H1 (cell line): ENCODE data around the gene TLL2. TPM values are rescaled to one million over a fixed set of nuclear protein-coding genes. Genes with fewer than 3 reads are reported as not detected.

Experiments used
- CTCF ChIA-PET: fragments of 300-600 bp; sonication (Branson Sonifier 250); formaldehyde crosslinking; loops from one replicate; lab custom pipeline; 2021; ENCODE audit not compliant: partially characterized antibody; lab: Charles Lee
- POLR2A ChIA-PET: fragments of 300-600 bp; sonication (Branson Sonifier 250); formaldehyde crosslinking; loops from one replicate; lab custom pipeline; 2021; ENCODE audit warnings: inconsistent platforms; ENCODE audit not compliant: partially characterized antibody; lab: Charles Lee
- DNase-seq, 2 experiments: peaks; one replicate each; pipeline versions ENCODE4 v3.0.0 to v3.0.0-alpha.2; 2010 to 2022; ENCODE audit warnings: low spot score in 2 of 2, low read depth in 1 of 2, mixed read lengths in 1 of 2
- FAIRE-seq: peaks from 2 replicates; lab custom pipeline; 2011; peaks lifted over from hg19 to GRCh38; lab: Jason Lieb, UNC
- H2AFZ ChIP-seq: 2 replicates; pipeline ENCODE4 v1.8.1; 2012; ENCODE audit warnings: low read length, inconsistent platforms
- H2AK5ac ChIP-seq: 2 replicates; pipeline ENCODE4 v1.6.1; 2013; ENCODE audit warnings: low read depth, low read length
- H2BK120ac ChIP-seq: replicated peaks from 2 replicates; pipeline ENCODE3; 2013; ENCODE audit warnings: low read depth, low read length, inconsistent platforms
- H2BK12ac ChIP-seq: 2 replicates; pipeline ENCODE4 v1.6.1; 2013; ENCODE audit warnings: low read depth, low read length
- H2BK15ac ChIP-seq: 2 replicates; pipeline ENCODE4 v1.6.1; 2013; ENCODE audit warnings: low read length
- H2BK20ac ChIP-seq: 2 replicates; pipeline ENCODE4 v1.6.1; 2013; ENCODE audit warnings: low read length
- H2BK5ac ChIP-seq: 2 replicates; pipeline ENCODE4 v1.6.1; 2013; ENCODE audit warnings: low read depth, low read length
- H3K14ac ChIP-seq: 2 replicates; pipeline ENCODE4 v1.6.1; 2013; ENCODE audit warnings: inconsistent platforms; ENCODE audit not compliant: insufficient read length
- H3K18ac ChIP-seq: 2 replicates; pipeline ENCODE4 v1.6.1; 2013; ENCODE audit warnings: low read length; ENCODE audit errors: extremely low read depth
- H3K23ac ChIP-seq: 2 replicates; pipeline ENCODE4 v1.6.1; 2013; ENCODE audit warnings: inconsistent platforms; ENCODE audit not compliant: insufficient read length
- H3K23me2 ChIP-seq: 2 replicates; pipeline ENCODE4 v1.6.1; 2013; ENCODE audit warnings: low read depth, low read length
- H3K27ac ChIP-seq: 2 replicates; pipeline ENCODE4 v1.6.1; 2011; ENCODE audit warnings: low read depth, low read length, inconsistent platforms
- H3K27me3 ChIP-seq, 4 experiments: replicated peaks in 1 of 4; 1 replicate in 1 of 4; 2 replicates in 3 of 4; pipeline versions ENCODE4 v1.6.1 to v1.8.1; 2011 to 2013; ENCODE audit warnings: low read length in 3 of 4, mild to moderate bottlenecking in 3 of 4, inconsistent platforms in 2 of 4, mixed read lengths in 2 of 4, moderate library complexity in 1 of 4; ENCODE audit not compliant: control insufficient read depth in 3 of 4, insufficient read depth in 3 of 4; ENCODE audit errors: extremely low read depth in 1 of 4
- H3K36me3 ChIP-seq, 4 experiments: 2 replicates each; pipeline versions ENCODE4 v1.6.1 to v1.8.1; 2011 to 2013; ENCODE audit warnings: mild to moderate bottlenecking in 4 of 4, low read length in 3 of 4, moderate library complexity in 2 of 4, control low read depth in 1 of 4, inconsistent platforms in 1 of 4; ENCODE audit not compliant: insufficient read depth in 4 of 4, control insufficient read depth in 2 of 4
- H3K4ac ChIP-seq: replicated peaks from 2 replicates; pipeline ENCODE3; 2013; ENCODE audit warnings: low read length, low read depth, mixed read lengths, inconsistent platforms; ENCODE audit not compliant: insufficient read length
- H3K4me1 ChIP-seq, 4 experiments: replicated peaks in 1 of 4; 1 replicate in 1 of 4; 2 replicates in 3 of 4; pipeline versions ENCODE4 v1.6.1 to v1.8.1; 2011 to 2013; ENCODE audit warnings: low read length in 3 of 4, inconsistent platforms in 2 of 4, mixed read lengths in 1 of 4; ENCODE audit not compliant: insufficient read depth in 4 of 4, control insufficient read depth in 3 of 4
- H3K4me2 ChIP-seq, 2 experiments: 2 replicates each; pipeline versions ENCODE4 v1.6.1 to v1.8.1; 2011 to 2013; ENCODE audit warnings: low read depth in 2 of 2, low read length in 2 of 2, control low read depth in 1 of 2, inconsistent platforms in 1 of 2, mild to moderate bottlenecking in 1 of 2; ENCODE audit not compliant: insufficient read depth in 1 of 2
- H3K4me3 ChIP-seq, 4 experiments: fragments of 200-600, 300-600 bp in 1 of 4; sonication (generic), shearing (Covaris generic), sonication (Bioruptor Twin) in 1 of 4; 2 replicates each; pipeline versions ENCODE4 v1.5.1 to v1.8.1; 2011 to 2016; ENCODE audit warnings: low read length in 4 of 4, low read depth in 3 of 4, control low read depth in 2 of 4, inconsistent platforms in 2 of 4, mild to moderate bottlenecking in 2 of 4, mixed read lengths in 1 of 4, moderate library complexity in 1 of 4; ENCODE audit not compliant: insufficient read depth in 2 of 4; ENCODE audit errors: extremely low read depth in 1 of 4
- H3K56ac ChIP-seq: replicated peaks from 2 replicates; pipeline ENCODE3; 2013; ENCODE audit warnings: low read depth, mild to moderate bottlenecking, mixed read lengths, low read length, inconsistent platforms; ENCODE audit not compliant: insufficient read length
- H3K79me1 ChIP-seq: 2 replicates; pipeline ENCODE4 v1.6.1; 2013; ENCODE audit warnings: low read depth, low read length, control low read depth
- H3K79me2 ChIP-seq, 2 experiments: 2 replicates each; pipeline versions ENCODE4 v1.6.1 to v1.8.1; 2012 to 2013; ENCODE audit warnings: low read length in 2 of 2, mild to moderate bottlenecking in 2 of 2, inconsistent platforms in 1 of 2; ENCODE audit not compliant: insufficient read depth in 2 of 2, control insufficient read depth in 1 of 2
- H3K9ac ChIP-seq, 4 experiments: replicated peaks in 1 of 4; 1 replicate in 1 of 4; 2 replicates in 3 of 4; pipeline versions ENCODE4 v1.6.1 to v1.8.1; 2011 to 2013; ENCODE audit warnings: low read depth in 3 of 4, low read length in 3 of 4, control low read depth in 2 of 4, mild to moderate bottlenecking in 2 of 4, moderate library complexity in 2 of 4, inconsistent platforms in 1 of 4; ENCODE audit errors: extremely low read depth in 1 of 4
- H3K9me3 ChIP-seq, 2 experiments: 2 replicates each; pipeline versions ENCODE4 v1.6.1 to v1.8.1; 2012 to 2013; ENCODE audit warnings: mild to moderate bottlenecking in 2 of 2, moderate library complexity in 2 of 2, control low read depth in 1 of 2, inconsistent platforms in 1 of 2, low read depth in 1 of 2, low read length in 1 of 2, mixed read lengths in 1 of 2; ENCODE audit not compliant: insufficient read depth in 2 of 2
- H4K20me1 ChIP-seq, 2 experiments: replicated peaks in 1 of 2; 2 replicates each; pipeline versions ENCODE3 to v1.8.1; 2011 to 2013; ENCODE audit warnings: inconsistent platforms in 2 of 2, low read length in 2 of 2, mild to moderate bottlenecking in 1 of 2; ENCODE audit not compliant: insufficient read depth in 2 of 2, control insufficient read depth in 1 of 2
- H4K5ac ChIP-seq: 2 replicates; pipeline ENCODE4 v1.6.1; 2013; ENCODE audit warnings: low read length, low read depth, mixed read lengths, inconsistent platforms; ENCODE audit not compliant: insufficient read length
- H4K8ac ChIP-seq: 2 replicates; pipeline ENCODE4 v1.8.0; 2013; ENCODE audit warnings: mild to moderate bottlenecking, moderate library complexity, low read length, inconsistent platforms; ENCODE audit not compliant: insufficient read depth; ENCODE audit errors: extremely low read depth
- H4K91ac ChIP-seq: replicated peaks from 2 replicates; pipeline ENCODE3; 2013; ENCODE audit warnings: low read length, mixed read lengths, inconsistent platforms; ENCODE audit not compliant: insufficient read length
- BACH1 ChIP-seq: IDR thresholded peaks from 2 replicates; pipeline ENCODE4 v1.6.1; 2012; ENCODE audit warnings: low read length, improper control_type of control experiment
- CEBPB ChIP-seq: IDR thresholded peaks from 2 replicates; pipeline ENCODE4 v1.6.1; 2012; ENCODE audit warnings: low read depth, low read length
- CHD2 ChIP-seq: IDR thresholded peaks from 2 replicates; pipeline ENCODE4 v1.6.1; 2012; ENCODE audit warnings: low read length, improper control_type of control experiment
- CREB1 ChIP-seq: IDR thresholded peaks from 2 replicates; pipeline ENCODE4 v1.6.1; 2012; ENCODE audit warnings: inconsistent platforms
- CTBP2 ChIP-seq: IDR thresholded peaks from 2 replicates; pipeline ENCODE4 v1.7.0; 2011; ENCODE audit warnings: borderline replicate concordance, mild to moderate bottlenecking, moderate library complexity, mixed read lengths, low read length; ENCODE audit not compliant: insufficient read depth, insufficient read length
- EGR1 ChIP-seq: IDR thresholded peaks from 2 replicates; pipeline ENCODE4 v1.6.1; 2011; ENCODE audit warnings: low read depth, low read length, borderline replicate concordance
- FOSL1 ChIP-seq: IDR thresholded peaks from 2 replicates; pipeline ENCODE4 v1.6.1; 2011; ENCODE audit warnings: mild to moderate bottlenecking, low read depth, low read length, moderate library complexity; ENCODE audit not compliant: insufficient read depth
- POLR2AphosphoS5 ChIP-seq: IDR thresholded peaks from 2 replicates; pipeline ENCODE4 v1.6.1; 2011; ENCODE audit warnings: low read depth, low read length
- POU5F1 ChIP-seq: IDR thresholded peaks from 2 replicates; pipeline ENCODE4 v1.6.1; 2011; ENCODE audit warnings: low read depth, mild to moderate bottlenecking, low read length, moderate library complexity
- SAP30 ChIP-seq: fragments of 300-600 bp; sonication (generic); IDR thresholded peaks from 2 replicates; pipeline ENCODE4 v1.7.1; 2012; ENCODE audit warnings: low read length, moderate library complexity, mild to moderate bottlenecking, inconsistent platforms; ENCODE audit not compliant: insufficient read depth, insufficient replicate concordance
- SP1 ChIP-seq: IDR thresholded peaks from 2 replicates; pipeline ENCODE4 v1.6.1; 2011; ENCODE audit warnings: low read depth, low read length
- SP2 ChIP-seq: IDR thresholded peaks from 2 replicates; pipeline ENCODE4 v1.6.1; 2012; ENCODE audit warnings: mild to moderate bottlenecking, low read length, inconsistent platforms
- WGBS, 2 experiments: shearing (Covaris generic) in 1 of 2; methylation state at CpG; one replicate each; pipeline versions ENCODE4 v1.1.6 to v1.1.7; 2013 to 2015; ENCODE audit warnings: low lambda C conversion rate in 2 of 2, mixed read lengths in 2 of 2, inconsistent platforms in 1 of 2, low coverage in 1 of 2, missing lambda C conversion rate in 1 of 2; ENCODE audit not compliant: insufficient replicate concordance in 2 of 2, insufficient coverage in 1 of 2, insufficient read length in 1 of 2; ENCODE audit errors: extremely low coverage in 1 of 2, missing lambda C conversion rate in 1 of 2; 5-methylcytosine and 5-hydroxymethylcytosine counted together
- polyA plus RNA-seq, 7 experiments: library from polyadenylated mRNA; depleted of rRNA in 3 of 7; stranded (reverse) in 5 of 7; unstranded in 2 of 7; fragments of >200 nt in 5 of 7; fragments of 200-250 nt in 2 of 7; gene quantifications; 1 replicate in 5 of 7; 2 replicates in 1 of 7; 4 replicates in 1 of 7; pipeline versions ENCODE4 v1.2.1 to v1.2.3, GENCODE V29; 2011 to 2013; ENCODE audit warnings: missing spikeins in 2 of 7, mixed read lengths in 2 of 7
- total RNA-seq: library from RNA; stranded (reverse); fragmentation: NEBNext Ultra II Directional; extraction: Animal tissue kit (Norgen Biotek cat#: 25700); gene quantifications from 2 replicates; pipeline ENCODE4 v1.2.1, GENCODE V29; 2021
- TF ChIP-seq, protein P1 (sequence below): IDR thresholded peaks from 2 replicates; pipeline ENCODE4 v1.6.1; 2012; ENCODE audit warnings: inconsistent platforms
- TF ChIP-seq, protein P2 (sequence below): IDR thresholded peaks from 2 replicates; pipeline ENCODE4 v1.6.1; 2011; ENCODE audit warnings: low read length, improper control_type of control experiment

TLL2 gene
- total and polyA plus RNA-seq, 2 of the 8 experiments (the other 6 are each of a cell fraction or from before 2014, with no cell fraction given), result 2.4 to 3.2 TPM

GRCh38 chr10:96419351-96419750, 94.4 kb downstream of the TLL2 start:
- 95% methylated on average over 3 of the region's 3 CpGs; no CpG with 5 or more reads in 1 of the 2 experiments for WGBS, 2 experiments
- Histone ChIP-seq H3K14ac (no peak overlapping the region), H3K9me3 (no peaks in the 10 kb centered on the region), H3K79me2 (no peaks in the 10 kb centered on the region), H4K20me1 (no peaks in the 10 kb centered on the region), H3K27me3 (no peaks in the 10 kb centered on the region), H4K5ac (no peak overlapping the region), H3K9ac (no peak overlapping the region), H3K4me1 (no peaks in the 10 kb centered on the region), H3K18ac (no peak overlapping the region), H3K56ac (no peak overlapping the region), H2BK120ac (no peak overlapping the region), H3K23ac (no peak overlapping the region), H3K4me3 (no peak overlapping the region), H3K4ac (no peak overlapping the region), H4K91ac (no peak overlapping the region), H3K23me2 (no peaks in the 10 kb centered on the region), H2AK5ac (no peak overlapping the region), H4K8ac (no peak overlapping the region), H2BK12ac (no peak overlapping the region), H3K79me1 (no peaks in the 10 kb centered on the region), H3K4me2 (no peak overlapping the region), H3K36me3 (no peaks in the 10 kb centered on the region), H2BK20ac (no peak overlapping the region), H2BK5ac (no peak overlapping the region), H2BK15ac (no peak overlapping the region), H3K27ac (no peak overlapping the region), H2AFZ (no peak overlapping the region)
- ChIA-PET POLR2A (no interaction called here), CTCF (interaction anchor here (1.2 to 9.3 kb wide), 6 partner anchors 24 to 91 kb away, joined by 3 to 60 read pairs (median 6); no protein-coding TSS in a partner anchor)
- DNase-seq (no peak), FAIRE-seq (no peak)
- TF ChIP-seq CHD2, result no peak
- no peak for TF ChIP-seq BACH1
- no peak for TF ChIP-seq POU5F1
- no peak for TF ChIP-seq CEBPB
- TF ChIP-seq, protein P1, sequence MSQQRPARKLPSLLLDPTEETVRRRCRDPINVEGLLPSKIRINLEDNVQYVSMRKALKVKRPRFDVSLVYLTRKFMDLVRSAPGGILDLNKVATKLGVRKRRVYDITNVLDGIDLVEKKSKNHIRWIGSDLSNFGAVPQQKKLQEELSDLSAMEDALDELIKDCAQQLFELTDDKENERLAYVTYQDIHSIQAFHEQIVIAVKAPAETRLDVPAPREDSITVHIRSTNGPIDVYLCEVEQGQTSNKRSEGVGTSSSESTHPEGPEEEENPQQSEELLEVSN, result no peak
- TF ChIP-seq SP2, result no peak
- no peak for TF ChIP-seq SP1
- TF ChIP-seq, protein P2, sequence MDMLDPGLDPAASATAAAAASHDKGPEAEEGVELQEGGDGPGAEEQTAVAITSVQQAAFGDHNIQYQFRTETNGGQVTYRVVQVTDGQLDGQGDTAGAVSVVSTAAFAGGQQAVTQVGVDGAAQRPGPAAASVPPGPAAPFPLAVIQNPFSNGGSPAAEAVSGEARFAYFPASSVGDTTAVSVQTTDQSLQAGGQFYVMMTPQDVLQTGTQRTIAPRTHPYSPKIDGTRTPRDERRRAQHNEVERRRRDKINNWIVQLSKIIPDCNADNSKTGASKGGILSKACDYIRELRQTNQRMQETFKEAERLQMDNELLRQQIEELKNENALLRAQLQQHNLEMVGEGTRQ, result no peak
- no peak for TF ChIP-seq CTBP2
- TF ChIP-seq CREB1, result no peak
- TF ChIP-seq POLR2AphosphoS5, result no peak
- no peak for TF ChIP-seq SAP30
- TF ChIP-seq FOSL1, result no peak
- no peak for TF ChIP-seq EGR1
